SK-N-SH (cell line): ENCODE results near the gene CBLB. TPM values are rescaled to one million over a fixed set of nuclear protein-coding genes. Genes with fewer than 3 reads are reported as not detected.
"Not testable (repeated sequence)": the region's sequence is repeated elsewhere in the genome, so short reads cannot be mapped to it uniquely, and the experiment has no call there.

Experiments used
- CTCF ChIA-PET: fragments of 300-600, 350-600 bp; formaldehyde crosslinking; extraction: SDS; loops from one replicate; lab custom pipeline; 2021; lab: Yijun Ruan, JAX
- POLR2A ChIA-PET: fragments of 350-600 bp; sonication (Branson Sonifier 250); formaldehyde crosslinking; extraction: SDS; loops from one replicate; lab custom pipeline; 2020; ENCODE audit warnings: antibody characterized with exemption, inconsistent platforms; lab: Yijun Ruan, JAX
- DNase-seq: peaks from one replicate; pipeline ENCODE4 v3.0.0; 2012
- H2AFZ ChIP-seq: fragments of 200-600 bp; sonication (generic); 2 replicates; pipeline ENCODE4 v1.8.1; 2016; ENCODE audit warnings: antibody characterized with exemption, mild to moderate bottlenecking, low read depth
- H3F3A ChIP-seq: fragments of 200-600 bp; sonication (generic); replicated peaks from 2 replicates; pipeline ENCODE3; 2016; ENCODE audit warnings: antibody characterized with exemption, mild to moderate bottlenecking; ENCODE audit not compliant: insufficient read depth
- H3K27ac ChIP-seq, 2 experiments: fragments of 200-500 bp in 1 of 2; fragments of 200-600 bp in 1 of 2; sonication (Bioruptor generic) in 1 of 2; sonication (generic), shearing (Covaris generic) in 1 of 2; 2 replicates each; pipeline versions ENCODE4 v1.5.1 to v1.6.1; 2014 to 2016; ENCODE audit warnings: low read depth in 2 of 2, inconsistent platforms in 1 of 2, low read length in 1 of 2, mild to moderate bottlenecking in 1 of 2, mixed read lengths in 1 of 2
- H3K27me3 ChIP-seq: fragments of 200-600 bp; sonication (generic), shearing (Covaris generic); 2 replicates; pipeline ENCODE4 v1.6.1; 2016; ENCODE audit warnings: mixed run types; ENCODE audit not compliant: insufficient read depth
- H3K36me3 ChIP-seq, 2 experiments: fragments of 200-500 bp in 1 of 2; fragments of 200-600 bp in 1 of 2; sonication (Bioruptor generic) in 1 of 2; sonication (generic) in 1 of 2; replicated peaks in 1 of 2; 2 replicates each; pipeline versions ENCODE3 to v1.5.1; 2014 to 2016; ENCODE audit warnings: low read length in 1 of 2, mild to moderate bottlenecking in 1 of 2; ENCODE audit not compliant: insufficient read depth in 2 of 2, control insufficient read depth in 1 of 2
- H3K4me1 ChIP-seq, 2 experiments: fragments of 200-500 bp in 1 of 2; fragments of 200-600 bp in 1 of 2; sonication (Bioruptor generic) in 1 of 2; sonication (generic), shearing (Covaris generic) in 1 of 2; 2 replicates each; pipeline versions ENCODE4 v1.5.1 to v1.6.1; 2014 to 2016; ENCODE audit warnings: low read depth in 1 of 2, low read length in 1 of 2, mixed run types in 1 of 2; ENCODE audit not compliant: insufficient read depth in 2 of 2, control insufficient read depth in 1 of 2
- H3K4me2 ChIP-seq: fragments of 200-600 bp; sonication (generic), shearing (Covaris generic); 2 replicates; pipeline ENCODE4 v1.6.1; 2017; ENCODE audit warnings: mixed run types
- H3K4me3 ChIP-seq, 2 experiments: fragments of 200-500 bp in 1 of 2; fragments of 200-600 bp in 1 of 2; sonication (Bioruptor generic) in 1 of 2; sonication (generic), shearing (Covaris generic) in 1 of 2; 2 replicates each; pipeline versions ENCODE4 v1.5.1 to v1.8.1; 2014 to 2016; ENCODE audit warnings: low read depth in 2 of 2, inconsistent platforms in 1 of 2, low read length in 1 of 2, mild to moderate bottlenecking in 1 of 2, mixed read lengths in 1 of 2, moderate library complexity in 1 of 2
- H3K79me2 ChIP-seq: fragments of 200-600 bp; sonication (generic); 2 replicates; pipeline ENCODE4 v1.8.1; 2017; ENCODE audit warnings: mild to moderate bottlenecking; ENCODE audit not compliant: insufficient read depth
- H3K9ac ChIP-seq: fragments of 200-600 bp; sonication (generic); 2 replicates; pipeline ENCODE4 v1.6.1; 2017; ENCODE audit warnings: mixed run types
- H3K9me2 ChIP-seq: fragments of 200-600 bp; sonication (generic); 2 replicates; pipeline ENCODE4 v1.6.1; 2017; ENCODE audit warnings: mixed run types
- H3K9me3 ChIP-seq: fragments of 200-600 bp; sonication (generic); 2 replicates; pipeline ENCODE4 v1.6.1; 2017; ENCODE audit warnings: mixed run types, mild to moderate bottlenecking, moderate library complexity
- H4K20me1 ChIP-seq: fragments of 200-600 bp; sonication (generic); 2 replicates; pipeline ENCODE4 v1.6.1; 2017; ENCODE audit warnings: mild to moderate bottlenecking, mixed run types; ENCODE audit not compliant: insufficient read depth
- EP300 ChIP-seq, 2 experiments: IDR thresholded peaks; 2 replicates each; pipeline versions ENCODE4 v1.4.0 to v1.6.1; 2012; ENCODE audit warnings: borderline replicate concordance in 1 of 2, low read depth in 1 of 2, low read length in 1 of 2
- EZH2phosphoT487 ChIP-seq: fragments of 200-600 bp; sonication (generic); IDR thresholded peaks from 2 replicates; pipeline ENCODE4 v1.6.1; 2017; ENCODE audit warnings: low read depth, mixed run types, mild to moderate bottlenecking, antibody characterized with exemption, moderate library complexity, borderline replicate concordance
- GABPA ChIP-seq: IDR thresholded peaks from 2 replicates; pipeline ENCODE4 v1.4.0; 2012; ENCODE audit warnings: low read depth, mild to moderate bottlenecking
- RCOR1 ChIP-seq: fragments of 150-350 bp; IDR thresholded peaks from 2 replicates; pipeline ENCODE4 v1.6.1; 2017; ENCODE audit warnings: antibody characterized with exemption, low read length
- RFX5 ChIP-seq: IDR thresholded peaks from 2 replicates; pipeline ENCODE4 v1.6.1; 2012; ENCODE audit warnings: mild to moderate bottlenecking, improper control_type of control experiment, low read length
- RXRA ChIP-seq: IDR thresholded peaks from 2 replicates; pipeline ENCODE4 v1.4.0; 2012; ENCODE audit warnings: low read depth, mild to moderate bottlenecking, borderline replicate concordance
- SMC3 ChIP-seq: IDR thresholded peaks from 2 replicates; pipeline ENCODE4 v1.6.1; 2012; ENCODE audit warnings: low read depth, low read length, improper control_type of control experiment
- USF2 ChIP-seq: fragments of 150-350 bp; IDR thresholded peaks from 2 replicates; pipeline ENCODE4 v1.6.1; 2017; ENCODE audit warnings: antibody characterized with exemption, low read length, low read depth, borderline replicate concordance
- ZBTB33 ChIP-seq: IDR thresholded peaks from 2 replicates; pipeline ENCODE4 v1.4.0; 2012; ENCODE audit warnings: low read depth, borderline replicate concordance
- WGBS: methylation state at CpG from one replicate; pipeline ENCODE4 v1.1.6; 2017; ENCODE audit warnings: low lambda C conversion rate; 5-methylcytosine and 5-hydroxymethylcytosine counted together
- polyA plus RNA-seq, 3 experiments: library from polyadenylated mRNA; depleted of rRNA; stranded (reverse); fragments of >200 nt; gene quantifications; 2 replicates each; pipeline ENCODE4 v1.2.3, GENCODE V29; 2012
- TF ChIP-seq, protein P1 (sequence below): fragments of 150-350 bp; IDR thresholded peaks from 2 replicates; pipeline ENCODE4 v1.6.1; 2016; ENCODE audit warnings: mild to moderate bottlenecking, low read depth, low read length
- TF ChIP-seq, protein P2 (sequence below): IDR thresholded peaks from 2 replicates; pipeline ENCODE4 v1.4.0; 2012; ENCODE audit warnings: low read depth
- TF ChIP-seq, protein P3 (sequence below): fragments of 200-600 bp; sonication (generic); IDR thresholded peaks from 2 replicates; pipeline ENCODE4 v1.6.1; 2017; ENCODE audit warnings: antibody characterized with exemption, mild to moderate bottlenecking, moderate library complexity

CBLB gene
- polyA plus RNA-seq, 1 of the 3 experiments (the other 2 are of a cell fraction), result 4.4 TPM

GRCh38 chr3:105762749-105763658 is 105.8 kb downstream of the CBLB start:
- POLR2A ChIA-PET, result no interaction called here
- Histone ChIP-seq H3K9me3 (no peaks in the 10 kb centered on the region), H3K79me2 (no peaks in the 10 kb centered on the region; the same call in 1 of the 2 replicates), H3K27me3 (no peaks in the 10 kb centered on the region), H3F3A (no peaks in the 10 kb centered on the region), H3K4me3 (no peak overlapping the region), H3K9ac (no peak overlapping the region), H2AFZ (no peak overlapping the region), H3K9me2 (no peaks in the 10 kb centered on the region), H3K4me1 (no peaks in the 10 kb centered on the region)
- no peak for DNase-seq
- 88% methylated on average over 13 of the region's 13 CpGs for WGBS
- TF ChIP-seq RXRA, result no peak
- no peak for TF ChIP-seq SMC3
- no peak for TF ChIP-seq EZH2phosphoT487
- TF ChIP-seq RFX5, result no peak
- no peak for TF ChIP-seq EP300 (IDR thresholded peaks at IDR 0.05; ENCODE audit: borderline replicate concordance in 1 of 2, low read depth in 1 of 2, low read length in 1 of 2)
- TF ChIP-seq ZBTB33, result no peak
- TF ChIP-seq RCOR1, result no peak
- TF ChIP-seq, protein P1, sequence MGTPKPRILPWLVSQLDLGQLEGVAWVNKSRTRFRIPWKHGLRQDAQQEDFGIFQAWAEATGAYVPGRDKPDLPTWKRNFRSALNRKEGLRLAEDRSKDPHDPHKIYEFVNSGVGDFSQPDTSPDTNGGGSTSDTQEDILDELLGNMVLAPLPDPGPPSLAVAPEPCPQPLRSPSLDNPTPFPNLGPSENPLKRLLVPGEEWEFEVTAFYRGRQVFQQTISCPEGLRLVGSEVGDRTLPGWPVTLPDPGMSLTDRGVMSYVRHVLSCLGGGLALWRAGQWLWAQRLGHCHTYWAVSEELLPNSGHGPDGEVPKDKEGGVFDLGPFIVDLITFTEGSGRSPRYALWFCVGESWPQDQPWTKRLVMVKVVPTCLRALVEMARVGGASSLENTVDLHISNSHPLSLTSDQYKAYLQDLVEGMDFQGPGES, result no peak
- TF ChIP-seq, protein P2, sequence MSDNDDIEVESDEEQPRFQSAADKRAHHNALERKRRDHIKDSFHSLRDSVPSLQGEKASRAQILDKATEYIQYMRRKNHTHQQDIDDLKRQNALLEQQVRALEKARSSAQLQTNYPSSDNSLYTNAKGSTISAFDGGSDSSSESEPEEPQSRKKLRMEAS, result no peak
- no peak for TF ChIP-seq GABPA
- TF ChIP-seq, protein P3, sequence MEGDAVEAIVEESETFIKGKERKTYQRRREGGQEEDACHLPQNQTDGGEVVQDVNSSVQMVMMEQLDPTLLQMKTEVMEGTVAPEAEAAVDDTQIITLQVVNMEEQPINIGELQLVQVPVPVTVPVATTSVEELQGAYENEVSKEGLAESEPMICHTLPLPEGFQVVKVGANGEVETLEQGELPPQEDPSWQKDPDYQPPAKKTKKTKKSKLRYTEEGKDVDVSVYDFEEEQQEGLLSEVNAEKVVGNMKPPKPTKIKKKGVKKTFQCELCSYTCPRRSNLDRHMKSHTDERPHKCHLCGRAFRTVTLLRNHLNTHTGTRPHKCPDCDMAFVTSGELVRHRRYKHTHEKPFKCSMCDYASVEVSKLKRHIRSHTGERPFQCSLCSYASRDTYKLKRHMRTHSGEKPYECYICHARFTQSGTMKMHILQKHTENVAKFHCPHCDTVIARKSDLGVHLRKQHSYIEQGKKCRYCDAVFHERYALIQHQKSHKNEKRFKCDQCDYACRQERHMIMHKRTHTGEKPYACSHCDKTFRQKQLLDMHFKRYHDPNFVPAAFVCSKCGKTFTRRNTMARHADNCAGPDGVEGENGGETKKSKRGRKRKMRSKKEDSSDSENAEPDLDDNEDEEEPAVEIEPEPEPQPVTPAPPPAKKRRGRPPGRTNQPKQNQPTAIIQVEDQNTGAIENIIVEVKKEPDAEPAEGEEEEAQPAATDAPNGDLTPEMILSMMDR, result no peak
- TF ChIP-seq USF2, result no peak
- TF ChIP-seq, all 33 proteins: peak for 0
- Histone ChIP-seq H3K4me2 (no peak overlapping the region), H3K36me3 (peaks cover 0 to 49% of the 10 kb centered on the region in 2 experiments), H4K20me1 (no peaks in the 10 kb centered on the region), H3K27ac (no peak overlapping the region)
- CTCF ChIA-PET, result interaction anchor here (1.6 kb wide), 1 partner anchor 12 kb away, joined by 4 read pairs; no protein-coding TSS in a partner anchor

DNA sequence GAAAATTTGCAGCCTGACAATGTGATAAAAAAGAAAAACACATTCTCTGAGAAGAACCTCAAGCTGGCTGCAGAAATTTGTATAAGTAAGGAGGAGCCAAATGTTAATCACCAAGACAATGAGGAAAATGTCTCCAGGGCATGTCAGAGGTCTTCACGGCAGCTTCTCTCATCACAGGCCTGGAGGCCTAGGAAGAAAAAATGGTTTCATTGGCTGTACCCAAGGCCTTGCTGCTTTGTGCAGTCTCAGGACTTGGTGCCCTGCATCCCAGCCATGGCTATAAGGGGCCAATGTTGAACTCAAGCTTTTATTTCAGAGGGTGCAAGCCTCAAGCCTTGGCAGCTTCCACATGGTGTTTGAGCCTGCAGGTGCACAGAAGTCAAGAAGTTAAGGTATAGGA is 106.6 kb downstream of the CBLB start:
- H3K27me3 ChIP-seq, DNase-seq, H3K27ac ChIP-seq, H3K9ac ChIP-seq, H2AFZ ChIP-seq, POLR2A ChIA-PET, H3K4me2 ChIP-seq, H4K20me1 ChIP-seq, H3K79me2 ChIP-seq, H3K9me3 ChIP-seq, H3K9me2 ChIP-seq, H3K4me3 ChIP-seq, H3K4me1 ChIP-seq, H3F3A ChIP-seq: not testable (repeated sequence)
- CTCF ChIA-PET, result interaction anchor here (1.6 kb wide), 1 partner anchor 11 kb away, joined by 4 read pairs; no protein-coding TSS in a partner anchor
- peaks cover 0 to 49% of the 10 kb centered on the region in 2 experiments for H3K36me3 ChIP-seq
- WGBS, result 87% methylated on average over 1 of the region's 1 CpG
